ENCODE data around the gene CTBP2.

CTBP2 gene

GRCh38 chr10:125116041-125116649, 44.2 kb downstream of the CTBP2 start:
- no peak for TF ChIP-seq ZNF384 (IDR thresholded peaks at IDR 0.05)
- TF ChIP-seq BHLHE40 (IDR thresholded peaks at IDR 0.05; ENCODE audit: borderline replicate concordance) = no peak
- TF ChIP-seq NFRKB (IDR thresholded peaks at IDR 0.05) = no peak
- no peak for TF ChIP-seq TARDBP (IDR thresholded peaks at IDR 0.05)
- TF ChIP-seq FOXA1 (IDR thresholded peaks at IDR 0.05) = no peak
- TF ChIP-seq ARNT (IDR thresholded peaks at IDR 0.05) = no peak
- no peak for TF ChIP-seq ELF4 (IDR thresholded peaks at IDR 0.05)
- no peak for TF ChIP-seq PKNOX1 (IDR thresholded peaks at IDR 0.05)
- no peak for TF ChIP-seq FOXM1 (IDR thresholded peaks at IDR 0.05; ENCODE audit: borderline replicate concordance)
- no peak for TF ChIP-seq SUZ12 (IDR thresholded peaks at IDR 0.05)
- no peak for TF ChIP-seq HDGF (IDR thresholded peaks at IDR 0.05; ENCODE audit: borderline replicate concordance)
- TF ChIP-seq LEF1 (IDR thresholded peaks at IDR 0.05; ENCODE audit: borderline replicate concordance) = no peak
- TF ChIP-seq FOXK2 (IDR thresholded peaks at IDR 0.05) = no peak
- no peak for TF ChIP-seq CTBP1 (IDR thresholded peaks at IDR 0.05; ENCODE audit: borderline replicate concordance)
- no peak for TF ChIP-seq L3MBTL2 (conservative IDR thresholded peaks at IDR 0.05)
- no peak for TF ChIP-seq SP1 (IDR thresholded peaks at IDR 0.05)
- CTCF ChIA-PET = no interaction called here
- POLR2A ChIA-PET = no interaction called here
- no peak for DNase-seq (ENCODE audit: extremely low spot score)

- no peak for DNase-seq (ENCODE audit: extremely low spot score)
- TF ChIP-seq LEF1 (IDR thresholded peaks at IDR 0.05; ENCODE audit: borderline replicate concordance) (no peak), FOXM1 (IDR thresholded peaks at IDR 0.05; ENCODE audit: borderline replicate concordance) (no peak), HDGF (IDR thresholded peaks at IDR 0.05; ENCODE audit: borderline replicate concordance) (no peak), ARNT (IDR thresholded peaks at IDR 0.05) (no peak), PKNOX1 (IDR thresholded peaks at IDR 0.05) (no peak), NFRKB (IDR thresholded peaks at IDR 0.05) (no peak), L3MBTL2 (conservative IDR thresholded peaks at IDR 0.05) (no peak), FOXK2 (IDR thresholded peaks at IDR 0.05) (no peak), TARDBP (IDR thresholded peaks at IDR 0.05) (no peak), FOXA1 (IDR thresholded peaks at IDR 0.05) (no peak), ELF4 (IDR thresholded peaks at IDR 0.05) (no peak), BHLHE40 (IDR thresholded peaks at IDR 0.05; ENCODE audit: borderline replicate concordance) (no peak), SP1 (IDR thresholded peaks at IDR 0.05) (no peak), ZNF384 (IDR thresholded peaks at IDR 0.05) (no peak), CTBP1 (IDR thresholded peaks at IDR 0.05; ENCODE audit: borderline replicate concordance) (no peak), SUZ12 (IDR thresholded peaks at IDR 0.05) (no peak)
- POLR2A ChIA-PET = no interaction called here
- CTCF ChIA-PET = no interaction called here
Measured at GRCh38 chr10:125115409-125115808, 45.0 kb downstream of the CTBP2 start.

- ChIA-PET POLR2A (no interaction called here), CTCF (no interaction called here)
- TF ChIP-seq BHLHE40 (IDR thresholded peaks at IDR 0.05; ENCODE audit: borderline replicate concordance) (no peak), ARNT (IDR thresholded peaks at IDR 0.05) (no peak), TARDBP (IDR thresholded peaks at IDR 0.05) (no peak), PKNOX1 (IDR thresholded peaks at IDR 0.05) (no peak), FOXA1 (IDR thresholded peaks at IDR 0.05) (no peak), L3MBTL2 (conservative IDR thresholded peaks at IDR 0.05) (no peak)
- DNase-seq (ENCODE audit: extremely low spot score) = no peak
Measured at GRCh38 chr10:125114761-125115391, 45.5 kb downstream of the CTBP2 start.

GRCh38 chr10:125113691-125114371, 46.5 kb downstream of the CTBP2 start:
- ChIA-PET CTCF (no interaction called here), POLR2A (no interaction called here)
- no peak for DNase-seq (ENCODE audit: extremely low spot score)
- TF ChIP-seq LEF1 (IDR thresholded peaks at IDR 0.05; ENCODE audit: borderline replicate concordance) (no peak), SP1 (IDR thresholded peaks at IDR 0.05) (no peak), CTBP1 (IDR thresholded peaks at IDR 0.05; ENCODE audit: borderline replicate concordance) (no peak), ARNT (IDR thresholded peaks at IDR 0.05) (no peak), L3MBTL2 (conservative IDR thresholded peaks at IDR 0.05) (no peak), BHLHE40 (IDR thresholded peaks at IDR 0.05; ENCODE audit: borderline replicate concordance) (no peak), PKNOX1 (IDR thresholded peaks at IDR 0.05) (no peak), ELF4 (IDR thresholded peaks at IDR 0.05) (no peak), TARDBP (IDR thresholded peaks at IDR 0.05) (no peak), HDGF (IDR thresholded peaks at IDR 0.05; ENCODE audit: borderline replicate concordance) (no peak), FOXK2 (IDR thresholded peaks at IDR 0.05) (no peak), NFRKB (IDR thresholded peaks at IDR 0.05) (no peak), FOXM1 (IDR thresholded peaks at IDR 0.05; ENCODE audit: borderline replicate concordance) (no peak)
